Neural cell (in vitro differentiated cells): ENCODE results near the gene EXOC8. TPM values are rescaled to one million over a fixed set of nuclear protein-coding genes. Genes with fewer than 3 reads are reported as not detected.
A peak's percentile ranks its signal among the peaks of the same experiment; 100 is the strongest.

Source experiments
- H2AFZ ChIP-seq: fragments of 200-600, 300-800 bp; sonication (generic), shearing (Covaris generic); 2 replicates; pipeline ENCODE4 v1.6.0; 2014; ENCODE audit warnings: low read depth, mild to moderate bottlenecking, antibody characterized with exemption, low read length, moderate library complexity
- H3F3A ChIP-seq: fragments of 200-600 bp; shearing (Covaris generic); 2 replicates; pipeline ENCODE4 v1.6.1; 2016; ENCODE audit warnings: mild to moderate bottlenecking, moderate library complexity, mixed read lengths, antibody characterized with exemption, low read length; ENCODE audit not compliant: insufficient read depth, poor library complexity, severe bottlenecking
- H3K27ac ChIP-seq: fragments of 200-600, 300-800 bp; sonication (generic), shearing (Covaris generic); 2 replicates; pipeline ENCODE4 v1.5.1; 2014; ENCODE audit warnings: mild to moderate bottlenecking, low read length, moderate library complexity
- H3K27me3 ChIP-seq: fragments of 300-800, 200-600 bp; sonication (generic), shearing (Covaris generic); 2 replicates; pipeline ENCODE4 v1.6.0; 2014; ENCODE audit warnings: mild to moderate bottlenecking, low read depth, low read length, moderate library complexity; ENCODE audit not compliant: insufficient read depth
- H3K36me3 ChIP-seq: fragments of 300-800, 200-600 bp; sonication (generic), shearing (Covaris generic); 2 replicates; pipeline ENCODE4 v1.5.1; 2014; ENCODE audit warnings: mild to moderate bottlenecking, antibody characterized with exemption, low read length, moderate library complexity; ENCODE audit not compliant: insufficient read depth
- H3K4me2 ChIP-seq: fragments of 300-800, 200-600 bp; sonication (generic), shearing (Covaris generic); 2 replicates; pipeline ENCODE4 v1.6.0; 2014; ENCODE audit warnings: mild to moderate bottlenecking, low read length
- H3K4me3 ChIP-seq: fragments of 300-800, 200-600 bp; sonication (generic), shearing (Covaris generic); 2 replicates; pipeline ENCODE4 v1.5.1; 2014; ENCODE audit warnings: mild to moderate bottlenecking, low read length, moderate library complexity
- H3K79me2 ChIP-seq: fragments of 200-600 bp; shearing (Covaris generic); replicated peaks from 2 replicates; pipeline ENCODE4 v1.6.0; 2014; ENCODE audit warnings: mild to moderate bottlenecking, low read length, moderate library complexity; ENCODE audit not compliant: insufficient read depth
- H3K9ac ChIP-seq: fragments of 300-800, 200-600 bp; sonication (generic), shearing (Covaris generic); 2 replicates; pipeline ENCODE4 v1.6.1; 2016; ENCODE audit warnings: mild to moderate bottlenecking, low read length, mixed read lengths
- H3K9me2 ChIP-seq: fragments of 200-600 bp; shearing (Covaris generic); 2 replicates; pipeline ENCODE4 v1.6.1; 2016; ENCODE audit warnings: mild to moderate bottlenecking, low read length, mixed read lengths; ENCODE audit not compliant: insufficient read depth
- H3K9me3 ChIP-seq: fragments of 200-600, 300-800 bp; sonication (generic), shearing (Covaris generic); 2 replicates; pipeline ENCODE4 v1.6.1; 2016; ENCODE audit warnings: mild to moderate bottlenecking, mixed run types, low read length, moderate library complexity, mixed read lengths
- H4K20me1 ChIP-seq: fragments of 200-600 bp; shearing (Covaris generic); 2 replicates; pipeline ENCODE4 v1.6.1; 2016; ENCODE audit warnings: mild to moderate bottlenecking, mixed run types; ENCODE audit not compliant: insufficient read depth
- EP300 ChIP-seq: fragments of 450-650 bp; conservative IDR thresholded peaks from 2 replicates; pipeline ENCODE4 v1.6.1; 2014; ENCODE audit warnings: antibody characterized with exemption, mild to moderate bottlenecking, moderate library complexity; ENCODE audit not compliant: poor library complexity, severe bottlenecking
- EZH2 ChIP-seq: fragments of 200-600, 300-800 bp; shearing (Covaris generic), sonication (generic); IDR thresholded peaks from 2 replicates; pipeline ENCODE4 v1.6.1; 2014; ENCODE audit warnings: antibody characterized with exemption, low read length, borderline replicate concordance, mild to moderate bottlenecking; ENCODE audit not compliant: insufficient read depth, poor library complexity, severe bottlenecking
- MXI1 ChIP-seq: fragments of 450-650 bp; conservative IDR thresholded peaks from 2 replicates; pipeline ENCODE4 v1.6.1; 2014; ENCODE audit warnings: antibody characterized with exemption, mild to moderate bottlenecking; ENCODE audit not compliant: poor library complexity, severe bottlenecking
- POLR2AphosphoS5 ChIP-seq: IDR thresholded peaks from 2 replicates; pipeline ENCODE4 v1.6.1; 2012
- RAD21 ChIP-seq: fragments of 450-650 bp; conservative IDR thresholded peaks from 2 replicates; pipeline ENCODE4 v1.6.1; 2014; ENCODE audit warnings: antibody characterized with exemption, mild to moderate bottlenecking, moderate library complexity
- REST ChIP-seq: IDR thresholded peaks from 2 replicates; pipeline ENCODE4 v1.6.1; 2012; ENCODE audit warnings: borderline replicate concordance
- SMC3 ChIP-seq: fragments of 450-650 bp; conservative IDR thresholded peaks from 2 replicates; pipeline ENCODE4 v1.6.1; 2014; ENCODE audit warnings: antibody characterized with exemption, mild to moderate bottlenecking, moderate library complexity; ENCODE audit not compliant: poor library complexity
- TAF1 ChIP-seq: IDR thresholded peaks from 2 replicates; pipeline ENCODE4 v1.6.1; 2012; ENCODE audit warnings: low read depth
- polyA plus RNA-seq: library from polyadenylated mRNA; depleted of rRNA; stranded (reverse); fragments of >200 nt; gene quantifications from 2 replicates; pipeline ENCODE4 v1.2.3, GENCODE V29; 2014
- TF ChIP-seq, protein P1 (sequence below): fragments of 450-650 bp; IDR thresholded peaks from 2 replicates; pipeline ENCODE4 v1.5.1; 2014; ENCODE audit warnings: antibody characterized with exemption, mild to moderate bottlenecking, moderate library complexity; ENCODE audit not compliant: poor library complexity, severe bottlenecking

The EXOC8 gene
- polyA plus RNA-seq, 1 donor from 2014 or later, result 12.9 TPM

DNA sequence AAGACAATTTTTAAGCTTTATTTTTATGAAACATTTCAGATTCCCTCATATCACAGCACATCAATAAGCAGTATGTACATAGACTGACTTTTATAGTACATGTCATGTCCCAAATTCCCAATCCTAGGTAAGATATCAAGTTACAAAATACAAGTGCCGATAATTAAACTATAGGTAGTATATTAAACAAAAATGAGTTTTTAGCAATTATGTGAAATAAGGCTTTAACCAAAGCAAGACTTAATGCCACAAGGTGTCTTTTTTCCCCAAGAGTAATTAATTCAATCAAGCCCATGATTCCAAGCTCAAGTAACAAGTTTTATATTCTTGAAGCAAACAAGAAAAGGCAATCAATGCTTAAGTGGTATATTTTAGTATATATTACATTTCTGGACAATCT is 4.9 kb downstream of the EXOC8 start:
- no peak overlapping the region for H3K27ac ChIP-seq
- peak overlapping the region; percentile 85 for H3K4me3 ChIP-seq
- no peaks in the 10 kb centered on the region for H3K27me3 ChIP-seq
- H3K79me2 ChIP-seq, result peaks cover 47% of the 10 kb centered on the region
- H3K36me3 ChIP-seq, result no peaks in the 10 kb centered on the region
- H3F3A ChIP-seq, result peaks cover 7% of the 10 kb centered on the region
- H3K9me3 ChIP-seq, result no peaks in the 10 kb centered on the region
- H3K9ac ChIP-seq, result no peak overlapping the region
- no peak for TF ChIP-seq SMC3
- TF ChIP-seq EZH2, result no peak
- TF ChIP-seq, protein P1, sequence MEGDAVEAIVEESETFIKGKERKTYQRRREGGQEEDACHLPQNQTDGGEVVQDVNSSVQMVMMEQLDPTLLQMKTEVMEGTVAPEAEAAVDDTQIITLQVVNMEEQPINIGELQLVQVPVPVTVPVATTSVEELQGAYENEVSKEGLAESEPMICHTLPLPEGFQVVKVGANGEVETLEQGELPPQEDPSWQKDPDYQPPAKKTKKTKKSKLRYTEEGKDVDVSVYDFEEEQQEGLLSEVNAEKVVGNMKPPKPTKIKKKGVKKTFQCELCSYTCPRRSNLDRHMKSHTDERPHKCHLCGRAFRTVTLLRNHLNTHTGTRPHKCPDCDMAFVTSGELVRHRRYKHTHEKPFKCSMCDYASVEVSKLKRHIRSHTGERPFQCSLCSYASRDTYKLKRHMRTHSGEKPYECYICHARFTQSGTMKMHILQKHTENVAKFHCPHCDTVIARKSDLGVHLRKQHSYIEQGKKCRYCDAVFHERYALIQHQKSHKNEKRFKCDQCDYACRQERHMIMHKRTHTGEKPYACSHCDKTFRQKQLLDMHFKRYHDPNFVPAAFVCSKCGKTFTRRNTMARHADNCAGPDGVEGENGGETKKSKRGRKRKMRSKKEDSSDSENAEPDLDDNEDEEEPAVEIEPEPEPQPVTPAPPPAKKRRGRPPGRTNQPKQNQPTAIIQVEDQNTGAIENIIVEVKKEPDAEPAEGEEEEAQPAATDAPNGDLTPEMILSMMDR, result no peak
- no peak for TF ChIP-seq POLR2AphosphoS5
- TF ChIP-seq TAF1, result no peak
- TF ChIP-seq RAD21, result no peak
- TF ChIP-seq EP300, result no peak
- no peak for TF ChIP-seq REST
- TF ChIP-seq MXI1, result no peak
- no peak overlapping the region for H2AFZ ChIP-seq
- peaks cover 3% of the 10 kb centered on the region for H4K20me1 ChIP-seq
- H3K9me2 ChIP-seq, result no peaks in the 10 kb centered on the region
- peak overlapping the region; percentile 99 for H3K4me2 ChIP-seq

- Histone ChIP-seq H3K4me2 (no peak overlapping the region), H3K4me3 (no peak overlapping the region), H3K27me3 (no peaks in the 10 kb centered on the region), H3K9me3 (no peaks in the 10 kb centered on the region), H4K20me1 (no peaks in the 10 kb centered on the region), H3K79me2 (peaks cover 22% of the 10 kb centered on the region), H3K27ac (no peak overlapping the region), H2AFZ (no peak overlapping the region), H3K9me2 (no peaks in the 10 kb centered on the region), H3K9ac (no peak overlapping the region), H3F3A (no peaks in the 10 kb centered on the region), H3K36me3 (no peaks in the 10 kb centered on the region)
- TF ChIP-seq EP300 (no peak), TAF1 (no peak), SMC3 (no peak), RAD21 (no peak), POLR2AphosphoS5 (no peak), REST (no peak), EZH2 (no peak), MXI1 (no peak)
- TF ChIP-seq, protein P1, result no peak
Observed at GRCh38 chr1:231329483-231329882, 8.2 kb downstream of the EXOC8 start.
